Natural killer cell (primary cell): ENCODE measurements around the gene FAM184B. TPM values are rescaled to one million over a fixed set of nuclear protein-coding genes. Genes with fewer than 3 reads are reported as not detected.

ENCODE experiments used
- ATAC-seq, 3 donors: fragments of 150-1000 bp in 2 of 3; fragments of 200-7000 bp in 1 of 3; cut with Tn5 transposase; 1 replicate in 1 of 3; 2 replicates in 2 of 3; pipeline ENCODE4 v1.10.0; 2021; ENCODE audit warnings: mild to moderate bottlenecking in 2 of 3, moderate library complexity in 2 of 3
- DNase-seq, 2 donors: peaks; one replicate each; pipeline versions ENCODE4 v3.0.0 to v3.0.0-alpha.2; 2013 to 2021; ENCODE audit warnings: mixed read lengths in 1 of 2
- H3K27ac ChIP-seq: one replicate; pipeline ENCODE4 v1.5.1; 2013; ENCODE audit warnings: mild to moderate bottlenecking, low read length
- H3K27me3 ChIP-seq: one replicate; pipeline ENCODE4 v1.6.1; 2013; ENCODE audit warnings: low read length; ENCODE audit not compliant: control insufficient read depth, insufficient read depth
- H3K36me3 ChIP-seq: one replicate; pipeline ENCODE4 v1.6.1; 2013; ENCODE audit warnings: low read length; ENCODE audit not compliant: control insufficient read depth, insufficient read depth
- H3K4me1 ChIP-seq: one replicate; pipeline ENCODE4 v1.6.1; 2013; ENCODE audit warnings: low read length; ENCODE audit not compliant: control insufficient read depth, insufficient read depth
- H3K4me3 ChIP-seq: one replicate; pipeline ENCODE4 v1.5.1; 2013; ENCODE audit warnings: low read length
- H3K9me3 ChIP-seq: one replicate; pipeline ENCODE4 v1.6.1; 2013; ENCODE audit warnings: low read length; ENCODE audit not compliant: control insufficient read depth, insufficient read depth
- H3K27ac Mint-ChIP-seq, 2 donors: one replicate each; pipeline ENCODE4 v1.8.0; 2022; ENCODE audit warnings: mild to moderate bottlenecking in 2 of 2, mixed read lengths in 2 of 2, moderate library complexity in 1 of 2
- H3K27me3 Mint-ChIP-seq, 2 donors: one replicate each; pipeline ENCODE4 v1.8.0; 2022; ENCODE audit warnings: low read depth in 2 of 2, mixed read lengths in 2 of 2
- H3K36me3 Mint-ChIP-seq: one replicate; pipeline ENCODE4 v1.8.0; 2022; ENCODE audit warnings: mixed read lengths
- H3K4me1 Mint-ChIP-seq, 2 donors: one replicate each; pipeline ENCODE4 v1.8.0; 2022; ENCODE audit warnings: mixed read lengths in 2 of 2
- H3K4me3 Mint-ChIP-seq: one replicate; pipeline ENCODE4 v1.8.0; 2022; ENCODE audit warnings: mild to moderate bottlenecking, moderate library complexity, mixed read lengths
- H3K9me3 Mint-ChIP-seq, 2 donors: one replicate each; pipeline ENCODE4 v1.8.0; 2022; ENCODE audit warnings: mixed read lengths in 2 of 2
- CTCF ChIP-seq: fragments of 200-600 bp; IDR thresholded peaks from one replicate; pipeline ENCODE4 v1.8.0; 2022; ENCODE audit warnings: antibody characterized with exemption
- WGBS: methylation state at CpG from one replicate; pipeline ENCODE4 v1.1.7; 2013; ENCODE audit warnings: missing lambda C conversion rate; ENCODE audit not compliant: insufficient coverage; 5-methylcytosine and 5-hydroxymethylcytosine counted together
- intact Hi-C: fragments of 100-400 bp; cut with micrococcal nuclease; formaldehyde crosslinking; loops from one replicate; pipeline ENCODE4 v1.14.2; 2022
- total RNA-seq, 4 donors: library from RNA; stranded (reverse); fragments of 120-200 nt in 1 of 4; gene quantifications; one replicate each; pipeline versions ENCODE4 v1.2.3 to v1.2.4, GENCODE V29; 2013 to 2022

The FAM184B gene
- under 1 TPM in 1 of 3 donors, not detected in 2; 0.05 TPM for total RNA-seq
- 0.02 TPM for total RNA-seq (2013)

GRCh38 chr4:17781300-17782287 is at the start of gene FAM184B:
Gene FAM184B, minus strand, starts transcription at chr4:17781621. Its CDS starts 322 bp downstream, at chr4:17781299.
- no peaks in the 10 kb centered on the region for H3K9me3 Mint-ChIP-seq
- Histone ChIP-seq H3K36me3 (no peaks in the 10 kb centered on the region), H3K9me3 (no peaks in the 10 kb centered on the region), H3K4me1 (peaks cover 15% of the 10 kb centered on the region), H3K27me3 (peaks cover 25% of the 10 kb centered on the region), H3K4me3 (no peak within 1 kb of the TSS), H3K27ac (no peak within 1 kb of the TSS)
- WGBS, result 9% methylated on average over 82 of the region's 82 CpGs
- TF ChIP-seq CTCF, result no peak
- H3K27ac Mint-ChIP-seq, result no peak within 1 kb of the TSS
- DNase-seq, result no peak
- no peaks in the 10 kb centered on the region for H3K36me3 Mint-ChIP-seq
- H3K27me3 Mint-ChIP-seq, result peaks cover 29 to 51% of the 10 kb centered on the region in 2 donors
- peak within 1 kb of the TSS; percentile 52 for H3K4me3 Mint-ChIP-seq
- intact Hi-C loops, result no loop called here
- H3K4me1 Mint-ChIP-seq, result peaks cover 13 to 20% of the 10 kb centered on the region in 2 donors
- ATAC-seq, result peak in 2 of 3 donors; percentile 18 to 32

GRCh38 chr4:17823871-17824669 is 42.6 kb upstream of the FAM184B start:
- peak overlapping the region in 1 of 2 donors; percentile 9 for H3K27ac Mint-ChIP-seq
- H3K27ac ChIP-seq, result no peak overlapping the region
- intact Hi-C loops, result no loop called here
- no peaks in the 10 kb centered on the region for H3K27me3 ChIP-seq
- no peak for TF ChIP-seq CTCF
- no CpG with 5 or more reads among the region's 1 CpG for WGBS
- H3K36me3 Mint-ChIP-seq, result no peaks in the 10 kb centered on the region
- H3K4me3 ChIP-seq, result no peak overlapping the region
- ATAC-seq (no peak), DNase-seq (no peak)
- no peaks in the 10 kb centered on the region for H3K9me3 ChIP-seq
- no peak overlapping the region for H3K4me3 Mint-ChIP-seq
- no peaks in the 10 kb centered on the region for H3K9me3 Mint-ChIP-seq
- H3K4me1 ChIP-seq, result no peaks in the 10 kb centered on the region
- peaks cover 9 to 10% of the 10 kb centered on the region in 2 donors for H3K4me1 Mint-ChIP-seq
- no peaks in the 10 kb centered on the region for H3K27me3 Mint-ChIP-seq
- no peaks in the 10 kb centered on the region for H3K36me3 ChIP-seq

- Mint-ChIP-seq H3K4me1 (no peaks in the 10 kb centered on the region), H3K4me3 (no peak overlapping the region), H3K27me3 (no peaks in the 10 kb centered on the region), H3K36me3 (no peaks in the 10 kb centered on the region), H3K9me3 (no peaks in the 10 kb centered on the region), H3K27ac (no peak overlapping the region)
- intact Hi-C loops, result loop anchor here (1.0 kb wide), 1 partner anchor 776 kb away; no protein-coding TSS in a partner anchor
- DNase-seq (peak in 1 of 2 donors; percentile 69), ATAC-seq (peak; percentile 73 to 83 (median 79))
- Histone ChIP-seq H3K36me3 (no peaks in the 10 kb centered on the region), H3K4me3 (no peak overlapping the region), H3K4me1 (no peaks in the 10 kb centered on the region), H3K9me3 (no peaks in the 10 kb centered on the region), H3K27me3 (no peaks in the 10 kb centered on the region), H3K27ac (no peak overlapping the region)
- peak; percentile 39 for TF ChIP-seq CTCF
- WGBS, result 54% methylated on average over 3 of the region's 5 CpGs
These were observed 35.6 kb upstream of the FAM184B start for GRCh38 chr4:17817027-17817426.
